Natural killer cell treated with Interleukin-12 subunit alpha and Interleukin-12 subunit beta and Interleukin-15 and Interleukin-18, amount 100 ng/mL, for 72 hours (primary cell): ENCODE results near the gene ACO2. TPM values are rescaled to one million over a fixed set of nuclear protein-coding genes. Genes with fewer than 3 reads are reported as not detected.
"Not testable (repeated sequence)": the region's sequence is repeated elsewhere in the genome, so short reads cannot be mapped to it uniquely, and the experiment has no call there.

Experiments used
- ATAC-seq, 2 donors: fragments of 150-1000 bp; cut with Tn5 transposase in 1 of 2; sonication (Bioruptor Pico), chemical (Tn5 transposase) in 1 of 2; 2 replicates each; pipeline ENCODE4 v1.10.0; 2021
- DNase-seq: peaks from one replicate; pipeline ENCODE4 v3.0.0; 2022; ENCODE audit warnings: low spot score
- H3K27ac Mint-ChIP-seq, 2 donors: 1 replicate in 1 of 2; 2 replicates in 1 of 2; pipeline ENCODE4 v1.8.0; 2022; ENCODE audit warnings: mixed read lengths in 2 of 2, mild to moderate bottlenecking in 1 of 2, moderate library complexity in 1 of 2
- H3K27me3 Mint-ChIP-seq, 2 donors: 1 replicate in 1 of 2; 2 replicates in 1 of 2; pipeline ENCODE4 v1.8.0; 2022; ENCODE audit warnings: mixed read lengths in 2 of 2
- H3K36me3 Mint-ChIP-seq: one replicate; pipeline ENCODE4 v1.8.0; 2022; ENCODE audit warnings: mixed read lengths
- H3K4me1 Mint-ChIP-seq, 2 donors: 1 replicate in 1 of 2; 2 replicates in 1 of 2; pipeline ENCODE4 v1.8.0; 2022; ENCODE audit warnings: low read depth in 2 of 2, mixed read lengths in 2 of 2, mild to moderate bottlenecking in 1 of 2
- H3K4me3 Mint-ChIP-seq: one replicate; pipeline ENCODE4 v1.8.0; 2022; ENCODE audit warnings: mixed read lengths
- H3K9me3 Mint-ChIP-seq: 2 replicates; pipeline ENCODE4 v1.8.0; 2022; ENCODE audit warnings: mixed read lengths
- total RNA-seq, 2 donors: library from RNA; stranded (reverse); gene quantifications; one replicate each; pipeline ENCODE4 v1.2.3, GENCODE V29; 2022

The ACO2 gene
- total RNA-seq, 2 donors from 2014 or later = 109 to 113 TPM

DNA sequence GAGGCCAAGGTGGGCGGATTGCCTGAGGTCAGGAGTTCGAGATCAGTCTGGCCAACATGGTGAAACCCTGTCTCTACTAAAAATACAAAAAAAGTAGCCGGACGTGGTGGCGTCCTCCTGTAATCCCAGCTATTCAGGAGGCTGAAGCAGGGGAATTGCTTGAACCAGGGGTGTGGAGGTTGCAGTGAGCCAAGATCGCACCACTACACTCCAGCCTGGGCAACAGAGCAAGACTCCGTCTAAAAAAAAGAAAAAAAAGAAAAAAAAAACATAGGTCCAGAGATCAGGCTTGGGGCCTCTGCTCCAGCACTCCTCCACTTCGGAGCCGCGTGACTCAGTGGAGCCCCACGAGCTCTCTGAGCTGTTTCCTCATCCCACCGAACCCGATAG, 89.3 kb downstream of the ACO2 start:
- not testable (repeated sequence) for H3K4me3 Mint-ChIP-seq, H3K27ac Mint-ChIP-seq, DNase-seq, H3K36me3 Mint-ChIP-seq, H3K4me1 Mint-ChIP-seq, H3K9me3 Mint-ChIP-seq, ATAC-seq
- peaks cover 7 to 21% of the 10 kb centered on the region in 2 donors for H3K27me3 Mint-ChIP-seq

DNA sequence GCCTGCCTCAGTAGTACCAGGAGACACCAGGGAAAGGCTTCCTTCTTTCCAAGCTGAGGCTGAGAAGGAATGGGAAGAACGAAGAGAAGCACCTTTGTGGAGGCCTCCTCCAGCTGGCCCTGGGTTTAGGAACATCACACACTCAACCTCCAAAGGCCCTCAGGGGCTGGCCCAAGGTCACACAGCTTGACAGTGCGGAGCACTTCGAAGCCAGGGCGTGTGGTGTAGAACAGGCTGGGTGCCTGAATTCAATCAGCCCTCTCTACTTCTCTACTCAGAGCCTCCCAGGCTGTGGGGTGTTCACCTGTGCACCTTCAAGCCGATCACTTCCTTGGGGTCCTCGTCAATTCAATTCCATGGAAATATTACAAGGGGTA, 91.2 kb downstream of the ACO2 start:
- Mint-ChIP-seq H3K4me3 (no peak overlapping the region), H3K36me3 (no peaks in the 10 kb centered on the region), H3K9me3 (no peaks in the 10 kb centered on the region), H3K27me3 (peaks cover 7 to 15% of the 10 kb centered on the region in 2 donors), H3K27ac (no peak overlapping the region), H3K4me1 (no peaks in the 10 kb centered on the region)
- no peak for ATAC-seq
- DNase-seq = no peak

DNA sequence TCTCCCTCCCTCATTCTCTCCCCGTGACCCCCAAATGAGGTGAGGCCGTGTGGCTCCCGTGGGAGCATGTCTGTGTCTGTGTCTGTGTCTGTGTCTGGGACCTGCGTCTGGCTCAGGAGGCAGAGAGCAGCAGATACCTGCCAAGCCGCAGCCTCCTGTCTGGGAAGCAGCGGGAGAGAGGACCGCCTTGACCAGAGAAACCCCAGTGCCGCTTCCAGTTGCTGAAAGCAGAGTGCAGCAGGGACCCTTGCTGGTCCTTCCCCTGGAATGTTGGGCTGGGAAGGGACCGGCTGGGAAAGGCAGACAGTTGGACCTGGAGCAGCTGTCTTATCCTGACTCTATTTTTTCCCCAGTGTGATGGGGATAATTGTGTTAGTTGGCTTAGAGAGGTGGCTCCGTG, 92.4 kb downstream of the ACO2 start:
- no peaks in the 10 kb centered on the region for H3K9me3 Mint-ChIP-seq
- no peak overlapping the region for H3K27ac Mint-ChIP-seq
- no peak for ATAC-seq
- H3K36me3 Mint-ChIP-seq = no peaks in the 10 kb centered on the region
- H3K4me3 Mint-ChIP-seq = no peak overlapping the region
- no peak for DNase-seq
- no peaks in the 10 kb centered on the region for H3K4me1 Mint-ChIP-seq
- peaks cover 3 to 13% of the 10 kb centered on the region in 2 donors for H3K27me3 Mint-ChIP-seq

DNA sequence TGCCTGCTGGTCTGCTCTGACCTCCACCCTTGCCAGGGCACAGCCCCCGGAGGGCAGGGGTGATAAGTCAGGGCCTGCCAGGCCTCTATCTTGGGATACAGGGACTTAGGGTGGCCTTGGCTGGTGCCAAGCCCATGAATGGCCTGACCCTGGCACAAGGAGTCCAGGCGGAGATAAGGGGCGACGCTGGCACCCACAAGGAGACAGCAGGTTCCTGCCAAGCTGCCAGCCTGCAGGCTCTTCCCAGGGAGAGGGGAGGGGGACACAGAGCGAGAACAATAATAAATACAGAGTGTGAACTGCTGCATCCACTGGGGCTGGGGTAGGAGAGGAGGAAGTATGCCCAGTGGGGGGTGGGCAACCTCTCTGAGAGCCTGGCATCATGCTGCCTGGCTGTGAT, 92.9 kb downstream of the ACO2 start:
- Mint-ChIP-seq H3K27me3 (peaks cover 0 to 12% of the 10 kb centered on the region in 2 donors), H3K9me3 (no peaks in the 10 kb centered on the region), H3K4me3 (no peak overlapping the region), H3K27ac (no peak overlapping the region), H3K36me3 (no peaks in the 10 kb centered on the region), H3K4me1 (no peaks in the 10 kb centered on the region)
- no peak for DNase-seq
- ATAC-seq = no peak

DNA sequence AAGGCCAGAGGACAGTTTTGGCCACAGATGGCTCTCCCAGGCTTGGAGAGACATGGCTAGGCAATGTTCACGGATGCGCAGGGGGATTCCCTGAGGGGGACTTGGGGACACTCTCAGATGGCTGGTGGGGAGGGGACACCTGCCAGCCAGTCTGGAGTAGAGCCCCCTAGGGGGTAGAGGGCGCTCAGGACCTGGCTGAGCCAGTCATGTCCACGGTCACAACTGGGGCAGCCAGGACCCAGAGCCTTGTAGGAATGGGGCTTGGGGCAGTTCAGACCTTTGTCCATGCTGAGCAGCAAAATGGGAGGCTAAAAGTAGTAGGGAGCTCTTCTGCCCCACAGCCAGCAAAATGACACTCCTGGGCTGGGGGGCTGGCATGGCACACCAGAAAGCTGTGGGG, 93.5 kb downstream of the ACO2 start:
- H3K4me1 Mint-ChIP-seq = no peaks in the 10 kb centered on the region
- H3K36me3 Mint-ChIP-seq = no peaks in the 10 kb centered on the region
- peaks cover 0 to 12% of the 10 kb centered on the region in 2 donors for H3K27me3 Mint-ChIP-seq
- DNase-seq (no peak), ATAC-seq (no peak)
- no peaks in the 10 kb centered on the region for H3K9me3 Mint-ChIP-seq
- H3K27ac Mint-ChIP-seq = no peak overlapping the region
- H3K4me3 Mint-ChIP-seq = no peak overlapping the region

DNA sequence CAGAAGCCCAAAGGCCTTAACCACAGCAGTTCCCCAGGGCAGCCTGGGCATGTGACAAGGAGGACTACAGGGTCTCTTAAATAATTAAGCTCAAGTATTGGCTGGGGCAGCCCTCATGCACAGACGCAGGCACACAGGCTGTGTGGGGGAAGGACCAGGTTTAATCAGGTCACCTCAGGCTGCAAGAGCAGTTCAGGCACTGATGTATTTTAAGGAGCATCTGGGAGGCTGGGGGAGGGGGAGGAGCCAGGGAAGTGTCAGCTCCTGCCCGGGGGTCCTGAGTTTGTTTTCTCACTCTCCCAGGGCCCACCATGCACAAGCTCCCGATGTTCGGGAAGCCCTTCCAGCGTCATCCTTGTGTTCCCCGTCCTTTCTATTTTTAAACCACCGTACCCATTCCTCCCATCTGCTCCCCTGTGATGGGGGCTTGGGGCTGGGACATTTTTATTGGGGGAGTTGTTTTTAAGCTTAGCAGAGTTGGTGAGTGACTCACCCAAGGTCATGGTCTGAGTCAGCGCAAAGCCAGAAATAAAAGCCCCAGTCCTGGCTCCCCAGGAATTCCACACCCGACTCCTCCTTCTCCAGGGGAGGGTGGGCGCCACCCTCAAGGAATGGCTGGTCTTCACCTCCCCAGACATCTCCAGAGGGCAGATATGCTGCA, 94.3 kb downstream of the ACO2 start:
- DNase-seq = no peak
- ATAC-seq = no peak
- H3K9me3 Mint-ChIP-seq = no peaks in the 10 kb centered on the region
- no peak overlapping the region for H3K4me3 Mint-ChIP-seq
- H3K36me3 Mint-ChIP-seq = no peaks in the 10 kb centered on the region
- peaks cover 0 to 8% of the 10 kb centered on the region in 2 donors for H3K27me3 Mint-ChIP-seq
- H3K27ac Mint-ChIP-seq = no peak overlapping the region
- no peaks in the 10 kb centered on the region for H3K4me1 Mint-ChIP-seq

DNA sequence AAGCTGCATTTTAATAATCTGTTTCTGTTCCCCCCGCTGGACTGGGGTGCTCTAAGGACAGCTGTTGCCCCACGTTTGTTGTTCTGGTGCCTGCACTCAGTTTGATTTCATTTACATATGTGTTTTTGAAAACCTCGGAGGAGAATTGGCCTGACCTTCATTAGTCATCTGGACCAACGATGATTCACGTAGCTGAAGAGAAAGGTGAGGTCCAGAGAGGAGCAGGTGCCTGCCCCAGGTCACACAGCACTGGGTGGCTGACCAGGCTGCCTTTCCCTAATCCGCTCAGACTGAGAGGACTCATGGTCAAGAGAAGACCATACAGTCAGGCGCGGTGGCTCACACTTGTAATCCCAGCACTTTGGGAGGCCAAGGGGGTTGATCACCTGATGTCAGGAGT, 95.6 kb downstream of the ACO2 start:
- H3K27ac Mint-ChIP-seq = no peak overlapping the region
- no peak for ATAC-seq
- H3K27me3 Mint-ChIP-seq = peaks cover 0 to 8% of the 10 kb centered on the region in 2 donors
- no peak overlapping the region for H3K4me3 Mint-ChIP-seq
- no peaks in the 10 kb centered on the region for H3K36me3 Mint-ChIP-seq
- no peak for DNase-seq
- no peaks in the 10 kb centered on the region for H3K9me3 Mint-ChIP-seq
- H3K4me1 Mint-ChIP-seq = no peaks in the 10 kb centered on the region

DNA sequence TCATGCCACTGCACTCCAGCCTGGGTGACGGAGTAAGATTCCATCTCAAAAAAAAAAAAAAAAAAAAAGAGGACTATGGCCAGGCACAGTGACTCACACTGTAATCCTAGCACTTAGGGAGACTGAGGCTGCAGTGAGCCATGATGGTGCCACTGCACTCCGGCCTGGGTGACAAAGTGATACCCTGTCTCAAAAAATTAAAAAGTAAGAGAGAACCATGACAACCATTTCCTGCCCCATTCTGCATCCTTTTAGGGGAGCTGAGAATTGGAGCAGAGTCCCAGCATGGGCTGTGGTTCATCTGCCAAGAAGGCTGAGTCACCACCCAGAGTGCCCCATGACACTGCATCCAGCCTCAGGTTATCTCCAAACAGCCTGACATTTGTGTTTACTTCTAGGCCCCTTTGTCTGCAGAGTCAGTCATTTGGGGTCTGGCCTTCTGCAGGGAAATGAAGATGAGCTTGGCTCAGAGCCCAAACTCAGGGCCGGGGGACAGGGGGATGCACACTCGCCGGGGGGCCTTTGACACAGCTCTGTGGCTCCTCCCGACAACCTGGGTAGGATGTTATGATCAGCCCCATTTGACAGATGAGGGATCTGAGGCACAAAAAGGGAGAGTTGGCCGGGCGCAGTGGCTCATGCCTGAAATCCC, 96.6 kb downstream of the ACO2 start:
- H3K4me3 Mint-ChIP-seq = no peak overlapping the region
- H3K4me1 Mint-ChIP-seq = no peaks in the 10 kb centered on the region
- H3K27me3 Mint-ChIP-seq = peaks cover 0 to 8% of the 10 kb centered on the region in 2 donors
- ATAC-seq (peak; percentile 57 to 77), DNase-seq (no peak)
- H3K36me3 Mint-ChIP-seq = no peaks in the 10 kb centered on the region
- no peak overlapping the region for H3K27ac Mint-ChIP-seq
- H3K9me3 Mint-ChIP-seq = no peaks in the 10 kb centered on the region

DNA sequence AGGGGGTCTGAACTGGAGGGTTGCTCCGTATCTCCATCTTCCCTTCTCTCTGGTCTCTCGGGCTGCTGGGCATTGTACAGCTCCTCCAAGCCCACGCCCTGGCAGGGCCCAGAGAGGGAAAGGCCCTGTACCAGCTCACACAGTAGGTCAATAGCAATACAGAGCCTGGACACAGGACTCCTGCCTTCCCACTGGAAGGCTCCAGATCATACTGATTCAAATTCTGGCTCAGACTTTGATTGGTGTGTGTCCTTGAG, 98.5 kb downstream of the ACO2 start:
- no peaks in the 10 kb centered on the region for H3K9me3 Mint-ChIP-seq
- ATAC-seq (no peak), DNase-seq (no peak)
- no peaks in the 10 kb centered on the region for H3K27me3 Mint-ChIP-seq
- no peaks in the 10 kb centered on the region for H3K4me1 Mint-ChIP-seq
- no peak overlapping the region for H3K27ac Mint-ChIP-seq
- H3K4me3 Mint-ChIP-seq = no peak overlapping the region
- no peaks in the 10 kb centered on the region for H3K36me3 Mint-ChIP-seq

DNA sequence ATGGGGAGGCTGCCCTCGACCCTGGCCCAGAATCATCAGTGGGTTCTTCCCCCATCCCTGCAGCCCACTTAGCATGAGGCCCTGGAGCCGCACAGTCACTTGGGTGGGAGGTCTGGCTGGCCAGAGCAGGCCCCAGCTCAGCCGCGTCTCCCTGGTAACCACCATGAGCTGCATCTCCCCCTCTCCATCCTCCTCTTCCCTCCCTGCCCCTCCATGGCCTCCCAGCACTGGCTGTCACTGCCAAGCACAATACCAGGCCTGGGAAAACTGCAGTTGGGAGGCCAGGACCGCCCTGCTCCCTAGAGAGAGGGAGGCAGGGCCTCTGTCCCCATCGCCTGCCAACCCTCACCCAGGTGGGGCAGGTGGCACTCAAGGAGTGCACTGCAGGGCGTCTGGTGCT, 99.9 kb downstream of the ACO2 start:
- DNase-seq = no peak
- H3K27ac Mint-ChIP-seq = no peak overlapping the region
- ATAC-seq = peak in 1 of 2 donors; percentile 7
- no peaks in the 10 kb centered on the region for H3K36me3 Mint-ChIP-seq
- H3K4me1 Mint-ChIP-seq = no peaks in the 10 kb centered on the region
- no peaks in the 10 kb centered on the region for H3K27me3 Mint-ChIP-seq
- H3K9me3 Mint-ChIP-seq = no peaks in the 10 kb centered on the region
- no peak overlapping the region for H3K4me3 Mint-ChIP-seq

DNA sequence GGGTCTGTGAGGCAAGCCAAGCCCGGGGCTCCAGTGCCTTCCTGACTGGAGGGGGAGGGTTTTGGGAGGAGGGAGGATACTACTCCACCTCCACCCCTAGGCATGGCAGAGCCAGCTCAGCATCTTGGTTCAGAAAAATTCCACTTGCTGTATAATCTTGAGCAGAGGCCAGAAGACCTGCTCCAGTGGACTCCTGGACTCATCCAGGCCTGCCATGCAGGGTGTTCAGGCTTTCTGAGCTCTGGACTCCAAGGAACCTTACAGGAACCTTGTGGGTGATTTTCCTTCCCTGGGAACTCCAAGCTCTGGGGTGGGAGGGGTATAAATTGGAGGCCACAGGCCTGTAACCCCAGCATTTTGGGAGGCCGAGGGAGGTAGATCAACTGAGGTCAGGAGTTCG, 101.3 kb downstream of the ACO2 start:
- Mint-ChIP-seq H3K27ac (no peak overlapping the region), H3K9me3 (no peaks in the 10 kb centered on the region), H3K27me3 (no peaks in the 10 kb centered on the region), H3K4me3 (no peak overlapping the region), H3K36me3 (no peaks in the 10 kb centered on the region), H3K4me1 (no peaks in the 10 kb centered on the region)
- DNase-seq (no peak), ATAC-seq (no peak)

DNA sequence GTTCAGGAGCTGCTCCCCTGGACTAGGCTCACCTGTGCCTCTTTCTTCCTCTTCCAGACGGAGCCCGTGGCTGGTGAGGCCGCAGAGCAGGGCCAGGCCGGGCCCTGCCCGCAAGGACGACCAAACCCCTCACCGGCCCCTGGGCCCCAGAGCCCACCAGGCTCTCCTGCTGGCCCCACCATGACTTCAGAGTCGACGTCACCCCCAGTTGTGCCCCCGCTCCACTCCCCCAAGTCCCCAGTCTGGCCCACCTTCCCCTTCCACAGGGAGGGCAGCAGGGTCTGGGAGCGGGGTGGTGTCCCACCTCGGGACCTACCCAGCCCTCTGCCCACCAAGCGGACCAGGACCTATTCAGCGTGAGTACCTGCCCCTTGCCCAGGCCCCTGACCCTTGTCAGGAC, 102.9 kb downstream of the ACO2 start:
- Mint-ChIP-seq H3K36me3 (no peaks in the 10 kb centered on the region), H3K9me3 (no peaks in the 10 kb centered on the region), H3K27me3 (no peaks in the 10 kb centered on the region), H3K27ac (no peak overlapping the region), H3K4me3 (no peak overlapping the region), H3K4me1 (no peaks in the 10 kb centered on the region)
- ATAC-seq (no peak), DNase-seq (no peak)

DNA sequence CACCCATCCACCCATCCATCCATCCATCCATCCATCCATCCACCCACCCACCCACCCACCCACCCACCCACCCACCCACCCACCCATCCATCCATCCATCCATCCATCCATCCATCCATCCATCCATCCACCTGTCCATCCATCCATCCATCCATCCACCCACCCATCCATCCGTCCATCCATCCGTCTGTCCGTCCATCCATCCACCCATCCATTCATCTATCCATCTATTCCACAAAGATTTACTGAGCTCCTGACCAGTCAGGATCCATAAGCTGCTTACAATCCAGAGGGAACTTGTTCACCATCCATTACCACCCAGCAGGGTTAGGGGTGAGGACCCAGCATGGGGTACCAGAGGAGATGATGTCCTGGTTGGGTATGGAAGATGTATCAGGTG, 103.4 kb downstream of the ACO2 start:
- not testable (repeated sequence) for H3K27me3 Mint-ChIP-seq, H3K27ac Mint-ChIP-seq, H3K36me3 Mint-ChIP-seq, H3K4me3 Mint-ChIP-seq, H3K4me1 Mint-ChIP-seq, H3K9me3 Mint-ChIP-seq, DNase-seq, ATAC-seq

DNA sequence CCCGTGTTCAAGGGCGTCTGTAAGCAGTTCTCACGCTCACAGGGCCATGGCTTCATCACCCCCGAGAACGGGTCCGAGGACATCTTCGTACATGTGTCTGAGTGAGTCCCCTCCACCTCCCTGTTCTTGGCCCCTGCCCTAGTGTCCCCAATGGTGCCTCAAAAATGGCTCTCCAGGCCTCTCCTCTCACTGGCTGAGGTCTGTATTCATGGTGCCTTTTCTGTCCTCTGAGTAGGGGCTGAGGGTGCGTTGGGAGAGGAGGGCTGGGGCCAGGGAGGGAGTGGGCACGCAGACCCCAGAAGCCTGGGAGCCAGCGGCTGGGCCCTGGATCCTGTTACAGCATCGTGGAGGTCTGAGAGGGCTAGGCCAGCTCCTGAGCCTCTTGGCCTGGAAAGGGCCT, 104.8 kb downstream of the ACO2 start:
- Mint-ChIP-seq H3K27me3 (no peaks in the 10 kb centered on the region), H3K36me3 (no peaks in the 10 kb centered on the region), H3K27ac (no peak overlapping the region), H3K4me3 (no peak overlapping the region), H3K4me1 (no peaks in the 10 kb centered on the region), H3K9me3 (no peaks in the 10 kb centered on the region)
- DNase-seq = no peak
- no peak for ATAC-seq

DNA sequence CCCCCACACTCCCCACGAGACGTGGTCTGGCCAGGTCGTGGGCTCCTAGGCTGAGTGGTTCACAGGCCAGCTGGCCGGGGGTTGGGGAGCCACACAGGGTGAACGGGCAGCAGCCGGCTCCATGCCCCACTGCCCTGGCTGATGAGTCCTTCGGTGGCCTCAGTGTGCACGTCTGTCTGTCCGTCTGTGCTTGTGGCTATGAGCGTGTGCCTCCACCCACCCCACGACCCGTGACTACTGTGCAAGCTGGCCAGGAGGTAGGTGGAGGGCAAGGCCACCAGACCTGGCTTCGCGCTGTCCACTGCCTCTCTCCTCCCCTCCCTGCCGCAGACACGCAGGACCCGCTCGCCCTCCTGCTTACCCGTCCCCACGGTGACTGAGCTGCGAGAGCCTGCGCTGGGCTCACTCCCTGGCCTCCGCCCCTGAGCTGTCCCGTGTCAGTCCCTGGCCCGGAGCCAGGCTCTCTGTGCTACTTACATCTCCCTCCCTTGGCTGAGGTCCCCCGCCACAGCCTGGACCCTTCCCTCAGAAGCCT, 106.0 kb downstream of the ACO2 start:
- no peak overlapping the region for H3K4me3 Mint-ChIP-seq
- DNase-seq (no peak), ATAC-seq (no peak)
- no peaks in the 10 kb centered on the region for H3K9me3 Mint-ChIP-seq
- H3K36me3 Mint-ChIP-seq = no peaks in the 10 kb centered on the region
- H3K27me3 Mint-ChIP-seq = no peaks in the 10 kb centered on the region
- H3K4me1 Mint-ChIP-seq = no peaks in the 10 kb centered on the region
- no peak overlapping the region for H3K27ac Mint-ChIP-seq
